HepG2 (cell line): ENCODE results near the gene MAPK8IP3. TPM values are rescaled to one million over a fixed set of nuclear protein-coding genes. Genes with fewer than 3 reads are reported as not detected.

Source experiments
- ATAC-seq: fragments of 200-7000 bp; cut with Tn5 transposase; 3 replicates; pipeline ENCODE4 v1.9.1; 2020; ENCODE audit warnings: mild to moderate bottlenecking, moderate library complexity
- BruUV-seq: library from RNA; stranded (reverse); fragments of 400-500 nt; replicated peaks from 2 replicates; lab custom pipeline; 2021; lab: Mats Ljungman, UMichigan
- CTCF ChIA-PET: fragments of 300-600 bp; formaldehyde crosslinking; extraction: SDS; loops from one replicate; lab custom pipeline; 2021; ENCODE audit warnings: low total read pairs, inconsistent platforms, low intra/inter-chr PET ratio; lab: Yijun Ruan, JAX
- POLR2A ChIA-PET: fragments of 350-600 bp; sonication (Branson Sonifier 250); formaldehyde crosslinking; loops from one replicate; lab custom pipeline; 2020; ENCODE audit warnings: antibody characterized with exemption, inconsistent platforms; lab: Yijun Ruan, JAX
- DNase-seq: peaks from one replicate; pipeline ENCODE4 v3.0.0-alpha.2; 2015; ENCODE audit warnings: low spot score
- FAIRE-seq: peaks from 3 replicates; lab custom pipeline; 2011; peaks lifted over from hg19 to GRCh38; lab: Jason Lieb, UNC
- H2AFZ ChIP-seq: one replicate; pipeline ENCODE4 v1.6.1; 2011; ENCODE audit warnings: low read length, inconsistent platforms
- H3K27ac ChIP-seq: fragments of 300-600 bp; 3 replicates; pipeline ENCODE4 v1.8.0; 2011; ENCODE audit warnings: mixed run types, mild to moderate bottlenecking, mixed read lengths, low read length, inconsistent platforms; ENCODE audit not compliant: insufficient read depth; ENCODE audit errors: extremely low read length
- H3K27me3 ChIP-seq, 2 experiments: fragments of 200-600 bp in 1 of 2; 2 replicates in 1 of 2; 3 replicates in 1 of 2; pipeline versions ENCODE4 v1.6.0 to v1.8.0; 2011; ENCODE audit warnings: low read length in 2 of 2, mild to moderate bottlenecking in 2 of 2, moderate library complexity in 2 of 2, inconsistent platforms in 1 of 2; ENCODE audit not compliant: insufficient read depth in 2 of 2, control insufficient read depth in 1 of 2
- H3K36me3 ChIP-seq, 2 experiments: fragments of 200-600 bp in 1 of 2; replicated peaks in 1 of 2; 2 replicates in 1 of 2; 3 replicates in 1 of 2; pipeline versions ENCODE4 v1.5.1 to v1.8.0; 2011; ENCODE audit warnings: low read length in 2 of 2, inconsistent platforms in 1 of 2; ENCODE audit not compliant: insufficient read depth in 2 of 2, control insufficient read depth in 1 of 2
- H3K4me1 ChIP-seq: 2 replicates; pipeline ENCODE4 v1.5.1; 2012; ENCODE audit warnings: low read length, inconsistent platforms; ENCODE audit not compliant: insufficient read depth
- H3K4me2 ChIP-seq: 2 replicates; pipeline ENCODE4 v1.6.0; 2011; ENCODE audit warnings: low read depth, low read length, inconsistent platforms
- H3K4me3 ChIP-seq, 3 experiments: fragments of 200-600 bp in 1 of 3; sonication (generic), shearing (Covaris generic) in 1 of 3; replicated peaks in 1 of 3; 2 replicates each; pipeline ENCODE4 v1.5.1; 2011 to 2016; ENCODE audit warnings: low read length in 3 of 3, inconsistent platforms in 2 of 3, low read depth in 2 of 3, mild to moderate bottlenecking in 2 of 3, control low read depth in 1 of 3, mixed read lengths in 1 of 3; ENCODE audit not compliant: insufficient read depth in 1 of 3
- H3K79me2 ChIP-seq: one replicate; pipeline ENCODE4 v1.6.1; 2011; ENCODE audit warnings: low read length, inconsistent platforms; ENCODE audit not compliant: insufficient read depth
- H3K9ac ChIP-seq: 2 replicates; pipeline ENCODE4 v1.6.0; 2011; ENCODE audit warnings: mild to moderate bottlenecking, low read depth, low read length, inconsistent platforms; ENCODE audit not compliant: insufficient read depth
- H3K9me3 ChIP-seq: 2 replicates; pipeline ENCODE4 v1.5.1; 2012; ENCODE audit warnings: mild to moderate bottlenecking, low read length
- H4K20me1 ChIP-seq: 2 replicates; pipeline ENCODE4 v1.6.0; 2011; ENCODE audit warnings: inconsistent platforms, mild to moderate bottlenecking, low read length, moderate library complexity; ENCODE audit not compliant: insufficient read depth
- AGO2 ChIP-seq: fragments of 200-400 bp; formaldehyde crosslinking; optimal IDR thresholded peaks from 2 replicates; pipeline ENCODE3; 2017; ENCODE audit warnings: mild to moderate bottlenecking, low read depth, low read length, moderate library complexity
- ATAD3A ChIP-seq: sonication (generic); formaldehyde crosslinking; IDR thresholded peaks from 2 replicates; pipeline ENCODE4 v1.4.0; 2020; ENCODE audit warnings: missing genetic modification reagents
- NFKB2 ChIP-seq: sonication (generic); formaldehyde crosslinking; IDR thresholded peaks from 2 replicates; pipeline ENCODE4 v1.4.0; 2020; ENCODE audit warnings: missing genetic modification reagents, borderline replicate concordance
- PHF21A ChIP-seq: sonication (generic); formaldehyde crosslinking; IDR thresholded peaks from 2 replicates; pipeline ENCODE4 v1.5.0; 2020; ENCODE audit warnings: mild to moderate bottlenecking, missing genetic modification reagents
- SETDB1 ChIP-seq: sonication (generic); formaldehyde crosslinking; IDR thresholded peaks from 2 replicates; pipeline ENCODE4 v1.5.1; 2020; ENCODE audit warnings: missing genetic modification reagents, mild to moderate bottlenecking, borderline replicate concordance
- TEAD2 ChIP-seq: sonication (generic); formaldehyde crosslinking; IDR thresholded peaks from 2 replicates; pipeline ENCODE4 v1.9.0; 2021; ENCODE audit warnings: missing genetic modification reagents
- TP53 ChIP-seq: sonication (generic); formaldehyde crosslinking; conservative IDR thresholded peaks from 2 replicates; pipeline ENCODE4 v1.4.0; 2020; ENCODE audit warnings: missing genetic modification reagents
- ZNF720 ChIP-seq: sonication (generic); formaldehyde crosslinking; IDR thresholded peaks from 2 replicates; pipeline ENCODE4 v1.4.0; 2020; ENCODE audit warnings: missing genetic modification reagents
- ZNF850 ChIP-seq: sonication (generic); formaldehyde crosslinking; conservative IDR thresholded peaks from 2 replicates; pipeline ENCODE4 v1.9.0; 2021; ENCODE audit warnings: mild to moderate bottlenecking, missing genetic modification reagents
- WGBS: methylation state at CpG from one replicate; pipeline ENCODE4 v1.1.6; 2017; ENCODE audit warnings: low lambda C conversion rate; 5-methylcytosine and 5-hydroxymethylcytosine counted together
- in situ Hi-C: cut with HindIII; loops from 2 replicates; pipeline ENCODE4 v1.10.0; 2017; ENCODE audit warnings: low pct_unique_long_range_greater_than_20kb; ENCODE audit not compliant: extremely low pct_ligation_motif_present
- intact Hi-C: fragments of 100-400 bp; cut with micrococcal nuclease; formaldehyde crosslinking; loops from one replicate; pipeline ENCODE4 v1.10.0; 2022; ENCODE audit not compliant: unreplicated experiment
- polyA plus RNA-seq, 8 experiments: library from polyadenylated mRNA; depleted of rRNA in 3 of 8; stranded (reverse) in 7 of 8; unstranded in 1 of 8; fragments of >200 nt; fragmentation: Illumina TruSeq in 4 of 8; extraction: Trizol in 4 of 8; gene quantifications; 2 replicates each; pipeline versions ENCODE4 v1.2.1 to v1.2.3, GENCODE V29; 2011 to 2016; ENCODE audit warnings: low read depth in 4 of 8, missing spikeins in 1 of 8, mixed read lengths in 1 of 8; ENCODE audit not compliant: insufficient read depth in 1 of 8
- total RNA-seq, 5 experiments: library from RNA; depleted of rRNA; stranded (reverse); fragments of >200 nt; fragmentation: Illumina TruSeq; extraction: Trizol; gene quantifications; 2 replicates each; pipeline ENCODE4 v1.2.3, GENCODE V29; 2016; ENCODE audit warnings: low read depth in 1 of 5

MAPK8IP3 gene
- total and polyA plus RNA-seq, 2 of the 13 experiments (the other 11 are each of a cell fraction or from before 2014, with no cell fraction given), result 25.1 to 41.7 TPM

DNA sequence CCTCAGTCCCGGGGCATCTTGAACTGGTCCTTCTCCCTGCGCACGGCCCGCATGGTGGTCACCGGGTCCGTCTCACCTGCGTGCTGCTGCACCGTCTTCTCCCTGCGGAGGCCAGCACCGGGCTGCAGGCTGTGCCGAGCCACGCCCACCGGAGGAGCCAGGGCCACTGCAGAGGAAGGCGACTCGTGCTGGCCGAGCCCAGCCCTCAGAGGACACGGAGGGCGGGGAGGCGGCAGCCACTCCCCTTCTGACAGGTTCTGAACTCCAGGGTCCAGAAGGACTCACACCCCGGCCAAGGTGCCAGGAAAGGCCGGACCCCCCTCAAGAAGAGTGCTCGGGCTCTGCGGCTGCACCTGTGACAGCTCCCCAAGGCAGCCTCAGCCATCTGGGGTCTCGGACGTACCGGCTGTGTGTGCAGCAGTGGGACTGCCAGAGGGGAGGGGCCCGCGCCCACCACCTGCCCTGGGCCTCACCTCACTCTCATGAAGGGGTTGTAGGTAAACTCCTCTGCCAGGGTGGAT lies 103.3 kb downstream of the MAPK8IP3 start:
- WGBS, result 83% methylated on average over 10 of the region's 28 CpGs
- Histone ChIP-seq H3K4me2 (no peak overlapping the region), H3K4me1 (peaks cover 10% of the 10 kb centered on the region), H2AFZ (no peak overlapping the region), H4K20me1 (peaks cover 5% of the 10 kb centered on the region; the same call in 1 of the 2 replicates), H3K79me2 (no peaks in the 10 kb centered on the region), H3K27me3 (no peaks in the 10 kb centered on the region), H3K9ac (no peak overlapping the region), H3K9me3 (no peaks in the 10 kb centered on the region), H3K36me3 (peaks cover 11 to 26% of the 10 kb centered on the region in 2 experiments; a peak in 4 of 5 replicates), H3K27ac (no peak overlapping the region), H3K4me3 (no peak overlapping the region)
- no peak for TF ChIP-seq TEAD2 (CRISPR knock-in tag)
- TF ChIP-seq SETDB1 (CRISPR knock-in tag), result no peak
- peak; percentile 58 for TF ChIP-seq AGO2
- TF ChIP-seq PHF21A (CRISPR knock-in tag), result no peak
- no peak for TF ChIP-seq ZNF720
- no peak; the same call in 2 of the 3 replicates for ATAC-seq
- BruUV-seq, result no TSS peak
- FAIRE-seq, result no peak
- no peak for DNase-seq
- CTCF ChIA-PET, result no interaction called here
- in situ Hi-C loops, result no loop called here
- intact Hi-C loops, result no loop called here
- POLR2A ChIA-PET, result no interaction called here

GRCh38 chr16:1810106-1810505 lies 104.1 kb downstream of the MAPK8IP3 start:
- Histone ChIP-seq H3K36me3 (peaks cover 11 to 27% of the 10 kb centered on the region in 2 experiments; a peak in 4 of 5 replicates), H3K4me3 (no peak overlapping the region), H4K20me1 (peaks cover 5% of the 10 kb centered on the region; the same call in 1 of the 2 replicates), H3K9me3 (no peaks in the 10 kb centered on the region), H3K4me1 (peaks cover 10% of the 10 kb centered on the region), H2AFZ (no peak overlapping the region), H3K27me3 (no peaks in the 10 kb centered on the region), H3K79me2 (no peaks in the 10 kb centered on the region), H3K27ac (no peak overlapping the region), H3K4me2 (no peak overlapping the region), H3K9ac (no peak overlapping the region)
- ChIA-PET CTCF (no interaction called here), POLR2A (no interaction called here)
- no TSS peak for BruUV-seq
- FAIRE-seq, result no peak
- no peak for TF ChIP-seq TP53 (CRISPR knock-in tag)
- no peak for TF ChIP-seq ZNF850 (CRISPR knock-in tag)
- TF ChIP-seq NFKB2 (CRISPR knock-in tag), result no peak
- no peak for TF ChIP-seq ATAD3A (CRISPR knock-in tag)
- no peak for DNase-seq
- no peak for ATAC-seq
- 95% methylated on average over 16 of the region's 16 CpGs for WGBS
- in situ Hi-C loops (no loop called here), intact Hi-C loops (loop anchor here (5.0 kb wide), 1 partner anchor 38 kb away; the partner anchor contains the start of genes EME2, MRPS34 and NME3)
